ENCODE data around the gene FRMPD2. TPM values are rescaled to one million over a fixed set of nuclear protein-coding genes. Genes with fewer than 3 reads are reported as not detected.

Gene FRMPD2
- total RNA-seq, 4 donors from 2014 or later, result not detected

- H3K9me3 ChIP-seq, result no peaks in the 10 kb centered on the region
- peak; percentile 64 for DNase-seq (ENCODE audit: extremely low spot score)
- no peak overlapping the region for H3K4me3 ChIP-seq
- 30% methylated on average over 7 of the region's 7 CpGs for WGBS
- intact Hi-C loops (cut with DNase I), result no loop called here
- H3K27ac ChIP-seq (replicated peaks in 1 of 4), result no peak overlapping the region
- TF ChIP-seq EP300 (IDR thresholded peaks at IDR 0.05) (no peak), POLR2AphosphoS5 (IDR thresholded peaks at IDR 0.05) (no peak), CTCF (IDR thresholded peaks at IDR 0.05) (no peak), POLR2A (IDR thresholded peaks at IDR 0.05; ENCODE audit: low read depth) (no peak)
- H3K4me1 ChIP-seq, result peaks cover 0 to 6% (median 0%) of the 10 kb centered on the region in 4 donors
- H3K36me3 ChIP-seq, result no peaks in the 10 kb centered on the region
- no peaks in the 10 kb centered on the region for H3K27me3 ChIP-seq
Observed at GRCh38 chr10:48243487-48243886, 31.0 kb downstream of the FRMPD2 start.

- Histone ChIP-seq H3K36me3 (no peaks in the 10 kb centered on the region), H3K4me1 (peaks cover 0 to 1% (median 0%) of the 10 kb centered on the region in 4 donors), H3K27ac (replicated peaks in 1 of 4) (no peak overlapping the region), H3K9me3 (no peaks in the 10 kb centered on the region), H3K4me3 (no peak overlapping the region), H3K27me3 (no peaks in the 10 kb centered on the region)
- peak; percentile 72 for DNase-seq (ENCODE audit: extremely low spot score)
- TF ChIP-seq CTCF (IDR thresholded peaks at IDR 0.05), result no peak
- no peak for TF ChIP-seq POLR2A (IDR thresholded peaks at IDR 0.05; ENCODE audit: low read depth)
- no peak for TF ChIP-seq EP300 (IDR thresholded peaks at IDR 0.05)
- no peak for TF ChIP-seq POLR2AphosphoS5 (IDR thresholded peaks at IDR 0.05)
- WGBS, result 89% methylated on average over 14 of the region's 15 CpGs
- intact Hi-C loops (cut with DNase I), result no loop called here
Observed at GRCh38 chr10:48242171-48242904, 32.2 kb downstream of the FRMPD2 start.

- no peaks in the 10 kb centered on the region for H3K36me3 ChIP-seq
- no peaks in the 10 kb centered on the region for H3K9me3 ChIP-seq
- H3K27me3 ChIP-seq, result no peaks in the 10 kb centered on the region
- intact Hi-C loops (cut with DNase I), result no loop called here
- no peak for TF ChIP-seq POLR2A (IDR thresholded peaks at IDR 0.05; ENCODE audit: low read depth)
- TF ChIP-seq POLR2AphosphoS5 (IDR thresholded peaks at IDR 0.05), result no peak
- TF ChIP-seq EP300 (IDR thresholded peaks at IDR 0.05), result no peak
- no peak for TF ChIP-seq CTCF (IDR thresholded peaks at IDR 0.05)
- H3K4me1 ChIP-seq, result no peaks in the 10 kb centered on the region
- no peak overlapping the region for H3K4me3 ChIP-seq
- peak; percentile 72 for DNase-seq (ENCODE audit: extremely low spot score)
- H3K27ac ChIP-seq (replicated peaks in 1 of 4), result no peak overlapping the region
Observed at GRCh38 chr10:48241332-48241731, 33.2 kb downstream of the FRMPD2 start.

GRCh38 chr10:48240196-48240595, 34.3 kb downstream of the FRMPD2 start:
- Histone ChIP-seq H3K4me3 (no peak overlapping the region), H3K27me3 (no peaks in the 10 kb centered on the region), H3K9me3 (no peaks in the 10 kb centered on the region), H3K36me3 (no peaks in the 10 kb centered on the region), H3K27ac (replicated peaks in 1 of 4) (no peak overlapping the region), H3K4me1 (no peaks in the 10 kb centered on the region)
- no peak for DNase-seq (ENCODE audit: extremely low spot score)
- intact Hi-C loops (cut with DNase I), result no loop called here
- TF ChIP-seq CTCF (IDR thresholded peaks at IDR 0.05) (no peak), POLR2AphosphoS5 (IDR thresholded peaks at IDR 0.05) (no peak), POLR2A (IDR thresholded peaks at IDR 0.05; ENCODE audit: low read depth) (no peak), EP300 (IDR thresholded peaks at IDR 0.05) (no peak)
- WGBS, result 94% methylated on average over 7 of the region's 7 CpGs

- Histone ChIP-seq H3K4me1 (no peaks in the 10 kb centered on the region), H3K9me3 (no peaks in the 10 kb centered on the region), H3K4me3 (no peak overlapping the region), H3K27ac (replicated peaks in 1 of 4) (no peak overlapping the region), H3K27me3 (no peaks in the 10 kb centered on the region), H3K36me3 (no peaks in the 10 kb centered on the region)
- intact Hi-C loops (cut with DNase I), result no loop called here
- DNase-seq (ENCODE audit: extremely low spot score), result no peak
- TF ChIP-seq EP300 (IDR thresholded peaks at IDR 0.05), result no peak
- 89% methylated on average over 2 of the region's 2 CpGs for WGBS
Observed at GRCh38 chr10:48239618-48240017, 34.9 kb downstream of the FRMPD2 start.
